KOPT-K1 (cell line): Measurements from ENCODE around the gene LRRIQ4.

Experiments
- H3K27ac ChIP-seq: fragments of 200-600 bp; sonication (generic); 2 replicates; pipeline ENCODE4 v1.5.1; 2016; ENCODE audit warnings: antibody characterized with exemption, mild to moderate bottlenecking, low read depth, low read length; ENCODE audit not compliant: poor library complexity, severe bottlenecking
- H3K36me3 ChIP-seq: fragments of 200-600 bp; sonication (generic); 2 replicates; pipeline ENCODE4 v1.5.1; 2017; ENCODE audit warnings: antibody characterized with exemption, mild to moderate bottlenecking, low read length, moderate library complexity; ENCODE audit not compliant: insufficient read depth
- H3K9me3 ChIP-seq: fragments of 200-600 bp; sonication (generic); 2 replicates; pipeline ENCODE4 v1.5.1; 2017; ENCODE audit warnings: antibody characterized with exemption, low read length, mild to moderate bottlenecking; ENCODE audit not compliant: insufficient read depth, poor library complexity, severe bottlenecking

The LRRIQ4 gene

DNA sequence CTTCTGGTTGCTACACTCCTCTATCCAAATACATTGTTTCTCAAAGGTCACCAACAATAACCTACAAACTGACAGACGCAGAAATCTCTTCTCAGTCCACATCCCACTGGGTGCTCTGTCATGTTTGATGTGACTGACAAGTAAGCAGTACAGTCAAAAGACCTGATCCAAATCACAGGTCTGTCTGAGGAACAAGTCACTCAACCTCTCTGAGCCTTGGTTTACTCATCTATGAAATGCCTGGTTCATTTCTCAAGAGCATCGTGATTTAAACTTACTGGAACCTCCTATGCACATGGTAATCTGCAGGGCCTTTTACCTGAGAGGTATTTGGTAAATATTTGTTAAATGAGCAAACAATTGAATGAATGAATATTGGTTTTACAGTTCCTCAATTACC is 51.6 kb downstream of the LRRIQ4 start:
- no peak overlapping the region for H3K27ac ChIP-seq
- H3K9me3 ChIP-seq: no peaks in the 10 kb centered on the region
- no peaks in the 10 kb centered on the region for H3K36me3 ChIP-seq

DNA sequence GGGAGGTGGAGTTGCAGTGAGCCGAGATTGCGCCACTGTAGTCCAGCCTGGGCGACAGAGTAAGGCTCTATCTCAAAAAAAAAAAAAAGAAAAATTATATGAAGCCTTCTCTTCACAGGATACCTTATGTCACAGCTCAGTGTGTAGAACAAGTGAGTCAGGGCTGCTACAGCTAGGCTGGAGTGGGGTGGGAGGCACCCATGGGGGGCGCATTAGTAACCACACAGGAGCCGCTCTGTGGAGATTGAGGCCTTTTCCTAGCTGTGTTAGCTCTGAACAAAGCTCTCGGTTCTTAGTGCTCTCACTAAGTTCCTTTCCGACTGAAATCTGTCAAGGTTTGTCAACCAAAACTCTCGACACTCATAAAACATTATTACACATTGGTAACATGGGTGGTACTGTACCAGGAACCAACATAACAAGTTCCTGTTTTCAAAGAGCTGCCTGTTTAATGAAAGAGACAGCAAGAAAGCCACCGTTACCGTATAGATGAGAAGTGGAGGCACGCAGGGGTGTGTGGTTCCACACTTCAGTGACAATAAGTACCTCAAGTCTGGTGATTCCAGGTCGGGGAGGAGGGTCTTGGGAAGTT is 52.6 kb downstream of the LRRIQ4 start:
- no peak overlapping the region for H3K27ac ChIP-seq
- no peaks in the 10 kb centered on the region for H3K36me3 ChIP-seq
- H3K9me3 ChIP-seq: no peaks in the 10 kb centered on the region

DNA sequence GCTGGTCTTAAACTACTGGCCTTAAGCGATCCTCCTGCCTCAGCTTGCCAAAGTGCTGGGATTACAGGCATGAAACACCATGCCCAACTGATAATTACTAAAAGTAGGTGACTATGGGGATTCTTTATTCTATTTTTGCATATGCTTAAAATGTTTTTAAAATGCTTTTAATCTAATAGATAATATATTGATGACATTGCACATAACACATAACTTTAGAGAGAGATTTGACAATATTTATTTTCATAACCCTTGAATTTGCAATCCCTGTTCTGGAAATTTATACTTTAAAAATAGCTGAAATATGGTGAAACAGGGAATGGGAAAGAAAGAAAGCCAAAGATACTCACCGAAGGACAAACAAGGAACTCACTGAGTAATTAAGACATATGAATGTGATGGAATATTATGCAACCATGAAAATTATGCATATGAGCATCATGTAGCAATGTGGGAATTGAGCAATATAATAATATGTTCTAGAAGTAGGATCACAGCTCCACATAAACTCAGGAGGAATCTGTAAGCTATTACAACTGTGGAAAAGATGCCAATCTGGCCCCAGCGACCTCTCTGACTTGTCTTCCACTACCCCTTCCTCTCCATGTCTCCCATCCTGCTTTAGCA is 55.0 kb downstream of the LRRIQ4 start:
- H3K27ac ChIP-seq: no peak overlapping the region
- no peaks in the 10 kb centered on the region for H3K36me3 ChIP-seq
- no peaks in the 10 kb centered on the region for H3K9me3 ChIP-seq

DNA sequence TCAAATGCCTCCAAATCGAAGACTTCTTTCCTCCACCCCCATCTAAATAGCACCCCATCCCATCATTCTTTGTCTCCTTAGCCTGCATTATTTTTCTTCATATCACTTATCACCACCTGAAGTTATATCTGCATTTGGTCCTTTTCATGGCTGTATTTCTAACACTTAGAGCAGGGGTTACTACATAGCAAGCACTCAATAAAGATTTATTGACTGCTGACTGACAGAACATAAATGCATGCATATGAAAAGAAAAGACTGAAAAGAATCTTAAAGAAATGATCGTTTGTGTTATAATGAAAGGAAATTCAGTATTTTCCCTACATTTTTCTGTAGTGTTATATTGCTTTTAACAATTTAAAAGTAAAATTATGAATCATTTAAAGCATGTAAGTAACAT is 55.7 kb downstream of the LRRIQ4 start:
- no peak overlapping the region for H3K27ac ChIP-seq

DNA sequence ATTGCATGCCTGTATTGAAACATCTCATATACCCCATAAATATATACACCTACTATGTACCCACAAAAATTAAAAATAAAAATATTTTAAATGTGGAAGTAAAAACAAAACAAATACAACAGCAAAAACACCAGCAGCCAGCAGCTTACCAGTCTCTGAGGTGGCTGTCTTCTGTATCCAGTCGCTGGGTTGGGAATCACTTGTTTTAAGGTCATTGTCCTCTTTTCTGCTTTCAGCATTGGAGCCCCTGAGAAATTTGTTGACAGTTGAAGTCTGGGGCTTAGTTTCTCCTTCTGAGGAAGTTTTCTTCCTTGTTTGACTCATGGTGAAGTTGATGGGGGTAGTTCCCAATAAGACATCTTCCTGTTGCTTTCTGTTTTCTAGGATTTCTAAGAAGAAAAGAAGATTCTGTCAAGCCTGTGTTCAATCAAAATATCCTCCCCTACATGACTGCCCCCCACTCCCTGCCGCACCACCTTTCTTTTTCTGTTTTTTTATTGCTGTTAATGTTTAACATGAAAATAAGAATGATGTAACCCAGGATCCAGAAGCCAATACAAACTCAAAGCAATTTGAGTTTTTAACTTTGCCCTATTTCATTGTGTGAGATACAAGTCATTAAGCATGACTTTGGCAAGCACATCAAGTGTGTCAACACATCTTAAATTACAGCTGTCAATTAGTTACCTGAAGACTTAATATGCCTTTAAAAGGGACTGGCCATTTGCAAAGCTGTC is 57.0 kb downstream of the LRRIQ4 start, which contains the start of gene LRRC31:
Gene LRRC31, minus strand, starts transcription at position 452 of the 737 bp plus-strand sequence. Its CDS starts 128 bp downstream, at position 324.
- H3K9me3 ChIP-seq: no peaks in the 10 kb centered on the region
- H3K36me3 ChIP-seq: no peaks in the 10 kb centered on the region
- no peak within 1 kb of the TSS for H3K27ac ChIP-seq

More for the DNA sequence above, 55.7 kb downstream of the LRRIQ4 start:
- H3K36me3 ChIP-seq: no peaks in the 10 kb centered on the region
- no peaks in the 10 kb centered on the region for H3K9me3 ChIP-seq

DNA sequence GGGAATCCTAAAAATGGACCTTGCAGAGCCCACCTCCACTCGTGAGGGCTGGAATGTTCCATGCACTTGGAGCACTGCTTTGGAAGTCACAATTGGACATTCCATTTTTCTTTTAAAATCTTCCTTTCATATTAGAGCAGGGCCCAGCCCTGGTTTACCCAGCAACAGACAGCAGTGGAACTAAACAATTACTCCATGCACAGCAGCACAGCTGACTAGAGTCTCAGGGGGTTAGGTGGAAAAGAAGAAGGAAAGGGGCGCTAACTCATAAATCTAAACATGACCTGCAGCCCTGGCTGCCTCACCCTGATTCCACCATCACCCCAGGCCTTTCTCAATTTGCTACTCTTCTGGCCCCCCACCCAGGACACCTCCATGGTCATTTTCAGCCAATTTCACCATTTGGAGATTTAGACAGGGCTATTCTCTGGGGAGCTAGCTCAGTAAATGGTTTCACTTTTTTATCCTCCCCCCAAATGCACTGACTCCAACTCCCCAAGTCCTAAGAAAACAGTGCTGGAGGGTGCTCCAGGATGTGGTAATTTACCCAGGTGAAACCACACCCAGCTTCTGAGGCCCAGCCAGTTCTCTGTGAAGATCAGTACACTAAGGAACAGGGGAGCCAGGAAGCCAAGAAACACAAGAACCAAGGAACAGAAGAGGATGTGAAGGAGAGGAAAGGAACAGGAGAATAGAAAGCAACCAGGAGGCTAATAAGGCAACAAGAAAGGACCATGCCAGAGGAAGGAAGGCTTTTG is 58.6 kb downstream of the LRRIQ4 start:
- Histone ChIP-seq H3K36me3 (no peaks in the 10 kb centered on the region), H3K27ac (no peak overlapping the region), H3K9me3 (no peaks in the 10 kb centered on the region)

DNA sequence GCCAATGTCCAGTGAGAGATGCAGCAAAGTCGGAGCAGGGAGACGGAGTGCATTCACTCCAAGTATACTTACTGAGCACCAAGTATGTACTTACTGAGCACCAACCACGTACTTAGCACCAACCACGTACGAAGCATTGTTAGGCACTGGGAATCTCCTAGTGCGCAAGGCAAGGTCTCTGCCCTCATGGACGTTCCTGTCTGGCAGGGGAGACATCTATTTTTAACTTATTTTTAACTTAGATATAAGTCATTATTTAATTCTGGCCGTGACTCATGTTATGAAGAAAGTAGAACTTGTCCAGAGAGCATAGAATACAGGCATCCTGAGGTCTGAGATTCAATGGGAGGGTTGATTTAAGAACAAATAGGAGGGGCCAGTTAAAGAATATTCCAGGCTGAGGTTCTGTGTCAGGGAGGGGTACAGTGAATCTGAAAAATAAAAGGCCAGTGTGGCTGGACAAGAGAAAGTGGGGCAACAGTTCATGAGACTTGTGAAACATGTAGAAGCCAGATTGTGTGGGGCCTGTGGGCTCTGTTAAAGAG is 66.4 kb downstream of the LRRIQ4 start:
- H3K27ac ChIP-seq: no peak overlapping the region
- H3K9me3 ChIP-seq: peaks cover 3% of the 10 kb centered on the region
- H3K36me3 ChIP-seq: no peaks in the 10 kb centered on the region

DNA sequence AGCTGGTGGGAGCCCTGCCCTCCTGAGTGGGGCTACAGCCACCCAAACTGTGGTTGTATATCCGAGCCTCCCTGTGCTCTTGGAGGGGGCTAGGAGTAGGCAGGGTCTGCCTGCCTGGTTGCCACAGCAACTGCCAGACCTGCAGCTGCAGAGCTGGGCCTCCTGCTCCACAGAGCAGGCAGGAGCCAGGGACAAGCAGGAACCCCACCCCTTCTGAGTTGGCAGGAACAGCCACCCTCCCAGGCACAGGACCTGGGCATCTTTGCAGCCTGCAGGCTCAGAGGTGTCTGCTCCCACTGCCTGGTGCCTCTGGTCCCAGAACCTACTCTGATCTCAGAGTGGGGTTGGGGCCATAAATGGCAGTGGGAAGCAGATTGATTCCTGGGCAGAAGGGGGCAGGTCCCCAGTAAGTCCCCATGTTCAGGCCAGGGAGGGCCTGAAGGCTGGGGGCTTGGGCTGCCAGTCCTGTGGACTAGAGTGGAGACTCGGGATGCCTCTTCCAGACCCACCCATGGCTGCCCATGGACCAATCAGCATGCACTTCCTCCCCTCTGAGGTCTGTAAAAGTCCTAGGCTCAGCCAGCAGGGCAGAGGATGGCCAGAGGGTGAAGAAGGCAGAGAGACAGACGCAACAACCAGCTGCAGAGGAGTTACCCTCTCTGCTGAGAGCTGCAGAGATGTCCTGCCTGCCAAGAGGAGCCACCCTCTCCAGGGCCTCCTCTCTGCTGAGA is 67.3 kb downstream of the LRRIQ4 start:
- H3K36me3 ChIP-seq: no peaks in the 10 kb centered on the region
- peaks cover 3% of the 10 kb centered on the region for H3K9me3 ChIP-seq

DNA sequence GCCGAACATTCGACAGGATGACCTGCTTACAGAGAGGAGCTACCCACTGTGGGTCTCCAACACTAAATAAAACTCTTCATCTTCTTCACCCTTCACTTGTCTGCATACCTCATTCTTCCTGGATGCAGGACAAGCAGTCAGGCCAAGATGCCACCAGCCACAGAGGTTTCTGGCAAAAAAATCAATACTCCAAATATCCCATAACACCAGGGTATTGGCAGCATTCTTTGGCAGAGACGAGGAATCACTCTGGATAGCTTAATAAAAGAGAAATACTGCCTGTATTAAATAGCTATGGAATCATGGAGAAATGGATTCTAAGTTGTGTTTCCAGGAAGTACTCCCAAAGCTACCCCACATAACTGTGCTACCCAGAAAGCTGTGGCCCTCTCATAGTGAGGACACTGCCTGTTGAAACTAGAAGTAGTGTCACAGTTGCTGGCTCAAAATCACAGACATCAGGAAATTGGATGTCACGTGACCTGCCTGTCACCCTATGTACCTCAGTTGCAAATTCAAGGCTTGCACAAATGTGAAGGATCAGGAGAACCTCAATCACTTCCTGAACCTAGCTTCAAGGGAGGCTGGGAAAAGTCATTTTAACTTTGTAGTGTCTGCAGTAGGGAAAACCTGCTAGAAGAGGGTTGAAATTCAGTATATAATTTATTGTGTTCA is 68.0 kb downstream of the LRRIQ4 start:
- H3K27ac ChIP-seq: no peak overlapping the region
- no peaks in the 10 kb centered on the region for H3K36me3 ChIP-seq
- H3K9me3 ChIP-seq: peaks cover 3% of the 10 kb centered on the region

More for the DNA sequence above, 67.3 kb downstream of the LRRIQ4 start:
- H3K27ac ChIP-seq: no peak overlapping the region

DNA sequence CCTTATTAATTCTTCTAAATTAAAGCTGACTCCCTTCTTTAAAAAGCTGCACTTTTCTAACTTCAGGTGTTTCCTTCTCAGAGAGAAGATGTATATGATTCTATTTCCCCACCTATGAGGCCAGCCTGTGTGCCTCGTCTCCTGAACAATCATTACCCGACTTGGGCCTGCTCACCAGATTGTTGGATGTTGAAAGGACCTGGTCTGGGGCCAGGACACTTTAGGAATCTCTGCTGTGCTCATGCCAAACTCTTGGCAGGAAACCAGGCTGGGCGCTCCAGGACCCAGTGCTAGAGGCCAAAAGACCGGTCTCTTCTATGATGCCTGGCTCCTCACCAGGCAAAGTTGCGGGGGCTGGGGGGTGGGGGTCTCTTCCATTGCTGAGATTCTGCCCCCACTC is 74.0 kb downstream of the LRRIQ4 start:
- Histone ChIP-seq H3K36me3 (no peaks in the 10 kb centered on the region), H3K9me3 (no peaks in the 10 kb centered on the region), H3K27ac (no peak overlapping the region)
